GM18858 (cell line): ENCODE measurements around the gene THAP4.

Source experiments
- ATAC-seq: cut with Tn5 transposase; IDR thresholded peaks from one replicate; pipeline ENCODE4 v1.9.1; 2021; ENCODE audit not compliant: unreplicated experiment

Gene THAP4

GRCh38 chr2:241565411-241565810 is 71.5 kb downstream of the THAP4 start:
- no peak for ATAC-seq

GRCh38 chr2:241564596-241565410 is 72.2 kb downstream of the THAP4 start:
- ATAC-seq = no peak

GRCh38 chr2:241563981-241564595 is 72.9 kb downstream of the THAP4 start:
- no peak for ATAC-seq

GRCh38 chr2:241563571-241563980 is 73.4 kb downstream of the THAP4 start:
- no peak for ATAC-seq

- no peak for ATAC-seq
Measured at GRCh38 chr2:241563031-241563507, 73.9 kb downstream of the THAP4 start.

GRCh38 chr2:241562269-241562891 is 74.6 kb downstream of the THAP4 start:
- ATAC-seq = no peak

- no peak for ATAC-seq
Measured at GRCh38 chr2:241561832-241562231, 75.1 kb downstream of the THAP4 start.

- no peak for ATAC-seq
Measured at GRCh38 chr2:241560883-241561474, 76.0 kb downstream of the THAP4 start.

- no peak for ATAC-seq
Measured at GRCh38 chr2:241560162-241560882, 76.6 kb downstream of the THAP4 start.

GRCh38 chr2:241559323-241560161 is 77.4 kb downstream of the THAP4 start:
- ATAC-seq = no peak

- no peak for ATAC-seq
Measured at GRCh38 chr2:241558532-241559322, 78.2 kb downstream of the THAP4 start, which contains the start of gene BOK. TSS of gene BOK (plus strand) at chr2:241558745. CDS start at chr2:241559484, 739 bp downstream.

- no peak for ATAC-seq
Measured at GRCh38 chr2:241556746-241557145, 80.2 kb downstream of the THAP4 start.

GRCh38 chr2:241555711-241556110 is 81.2 kb downstream of the THAP4 start:
- no peak for ATAC-seq

GRCh38 chr2:241554610-241555322 is 82.2 kb downstream of the THAP4 start:
- no peak for ATAC-seq

GRCh38 chr2:241553981-241554380 is 83.0 kb downstream of the THAP4 start:
- no peak for ATAC-seq

- no peak for ATAC-seq
Measured at GRCh38 chr2:241553512-241553830, 83.5 kb downstream of the THAP4 start.

GRCh38 chr2:241551998-241552737 is 84.8 kb downstream of the THAP4 start:
- no peak for ATAC-seq

- ATAC-seq = no peak
Measured at GRCh38 chr2:241551599-241551997, 85.4 kb downstream of the THAP4 start.
